HG02852 (cell line): ENCODE measurements around the gene PRRT3.
"Not testable (repeated sequence)": the region's sequence is repeated elsewhere in the genome, so short reads cannot be mapped to it uniquely, and the experiment has no call there.

ENCODE experiments used
- ATAC-seq: cut with Tn5 transposase; IDR thresholded peaks from one replicate; pipeline ENCODE4 v1.9.1; 2021; ENCODE audit warnings: mild to moderate bottlenecking, moderate library complexity; ENCODE audit not compliant: unreplicated experiment

Gene PRRT3

DNA sequence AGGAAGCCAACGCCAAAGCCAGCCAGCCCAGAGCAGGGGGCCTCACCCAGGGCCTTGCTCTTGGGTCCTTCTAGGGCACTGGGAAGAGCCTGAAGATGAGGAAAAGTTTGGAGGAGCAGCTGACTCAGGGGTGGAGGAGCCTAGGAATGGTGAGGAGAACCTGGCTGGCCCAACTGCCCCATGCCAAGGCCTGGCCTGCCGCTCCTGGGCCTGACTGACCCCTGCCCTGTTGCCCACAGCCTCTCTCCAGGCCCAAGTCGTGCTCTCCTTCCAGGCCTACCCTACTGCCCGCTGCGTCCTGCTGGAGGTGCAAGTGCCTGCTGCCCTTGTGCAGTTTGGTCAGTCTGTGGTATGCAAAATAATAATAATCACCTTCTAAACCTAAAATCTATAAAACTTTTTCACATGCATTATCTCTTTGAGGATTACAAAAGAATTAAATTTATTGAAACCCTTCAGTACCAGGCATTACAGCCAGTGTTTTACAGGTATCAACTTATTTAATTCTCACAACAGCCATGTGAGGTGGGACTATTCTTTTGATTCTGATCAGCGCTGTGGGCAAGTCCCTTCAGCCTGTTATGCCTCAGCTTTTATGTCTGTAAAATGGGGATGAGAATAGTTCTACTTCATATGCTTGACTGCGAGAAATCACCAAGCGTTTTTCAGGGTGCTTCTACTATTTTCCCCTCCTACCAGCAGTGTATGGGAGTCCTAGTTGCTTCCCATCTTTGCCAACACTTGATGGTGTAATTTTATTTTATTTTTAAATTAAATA, 33.8 kb downstream of the PRRT3 start:
- ATAC-seq = no peak

DNA sequence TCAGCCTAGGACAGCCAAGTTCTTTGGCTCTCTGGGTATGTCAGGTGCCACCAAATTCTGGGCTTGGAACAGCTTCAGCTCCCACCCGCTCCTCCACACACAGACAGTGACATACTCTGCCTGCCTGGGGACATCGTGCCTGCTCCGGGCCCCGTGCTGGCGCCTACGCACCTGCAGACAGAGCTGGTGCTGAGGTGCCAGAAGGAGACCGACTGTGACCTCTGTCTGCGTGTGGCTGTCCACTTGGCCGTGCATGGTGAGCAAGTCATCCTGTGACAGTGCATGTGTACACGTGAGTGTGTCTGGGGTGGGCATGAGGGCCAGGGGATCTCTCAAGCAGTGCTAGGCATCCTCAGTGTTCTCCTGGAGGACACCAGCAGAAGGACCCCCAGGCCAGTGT, 34.4 kb downstream of the PRRT3 start:
- no peak for ATAC-seq

- no peak for ATAC-seq
Measured at GRCh38 chr3:9916734-9917680, 35.2 kb downstream of the PRRT3 start, which contains the start of gene IL17RC. Gene IL17RC, plus strand, starts transcription at chr3:9917098. Its CDS starts 218 bp downstream, at chr3:9917316.

GRCh38 chr3:9916346-9916733, 35.9 kb downstream of the PRRT3 start:
- ATAC-seq = no peak

DNA sequence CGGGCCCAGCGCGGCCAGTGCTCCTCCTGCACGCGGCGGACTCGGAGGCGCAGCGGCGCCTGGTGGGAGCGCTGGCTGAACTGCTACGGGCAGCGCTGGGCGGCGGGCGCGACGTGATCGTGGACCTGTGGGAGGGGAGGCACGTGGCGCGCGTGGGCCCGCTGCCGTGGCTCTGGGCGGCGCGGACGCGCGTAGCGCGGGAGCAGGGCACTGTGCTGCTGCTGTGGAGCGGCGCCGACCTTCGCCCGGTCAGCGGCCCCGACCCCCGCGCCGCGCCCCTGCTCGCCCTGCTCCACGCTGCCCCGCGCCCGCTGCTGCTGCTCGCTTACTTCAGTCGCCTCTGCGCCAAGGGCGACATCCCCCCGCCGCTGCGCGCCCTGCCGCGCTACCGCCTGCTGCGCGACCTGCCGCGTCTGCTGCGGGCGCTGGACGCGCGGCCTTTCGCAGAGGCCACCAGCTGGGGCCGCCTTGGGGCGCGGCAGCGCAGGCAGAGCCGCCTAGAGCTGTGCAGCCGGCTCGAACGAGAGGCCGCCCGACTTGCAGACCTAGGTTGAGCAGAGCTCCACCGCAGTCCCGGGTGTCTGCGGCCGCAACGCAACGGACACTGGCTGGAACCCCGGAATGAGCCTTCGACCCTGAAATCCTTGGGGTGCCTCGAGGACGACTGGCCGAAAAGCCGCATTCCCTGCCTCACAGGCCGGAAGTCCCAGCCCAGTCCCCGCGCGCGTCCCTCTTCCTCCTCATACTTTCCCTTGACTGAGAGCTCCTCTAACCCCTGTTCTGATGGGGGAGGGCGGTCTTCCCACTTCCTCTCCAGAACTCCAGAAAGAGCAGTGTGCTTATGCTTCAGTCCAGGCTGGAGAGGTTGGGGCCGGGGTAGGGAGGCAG, 36.7 kb downstream of the PRRT3 start:
- ATAC-seq = no peak

DNA sequence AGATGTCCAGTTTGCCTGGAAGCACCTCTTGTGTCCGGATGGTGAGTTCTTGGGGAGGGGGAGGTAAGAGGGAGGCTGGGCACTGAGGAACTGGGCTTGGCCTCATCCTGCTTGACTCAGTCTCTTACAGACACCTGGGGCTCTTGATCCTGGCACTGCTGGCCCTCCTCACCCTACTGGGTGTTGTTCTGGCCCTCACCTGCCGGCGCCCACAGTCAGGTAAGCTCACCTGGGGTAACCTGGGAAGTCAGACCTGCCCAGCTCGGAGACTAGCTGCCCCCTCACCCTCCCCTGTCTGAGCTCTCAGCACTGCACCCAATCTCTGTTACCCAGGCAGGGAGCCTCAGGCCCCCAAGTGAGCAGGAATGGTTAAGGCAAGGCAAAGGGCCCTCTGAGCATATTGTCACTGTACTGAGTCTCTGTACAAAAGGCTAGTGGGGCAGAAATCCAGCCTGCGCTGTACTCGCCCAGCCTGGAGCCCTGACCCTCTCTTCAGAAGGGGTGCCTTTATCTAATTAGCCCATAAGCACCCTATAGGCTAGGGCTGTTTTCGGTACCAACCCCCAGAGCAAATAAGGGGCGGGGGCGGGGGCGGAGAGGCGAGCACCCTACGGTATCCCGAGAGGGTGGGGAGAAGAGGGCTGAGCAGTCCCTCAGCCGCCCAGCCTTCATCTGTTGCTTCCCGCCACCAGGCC, 37.5 kb downstream of the PRRT3 start:
- ATAC-seq = no peak

DNA sequence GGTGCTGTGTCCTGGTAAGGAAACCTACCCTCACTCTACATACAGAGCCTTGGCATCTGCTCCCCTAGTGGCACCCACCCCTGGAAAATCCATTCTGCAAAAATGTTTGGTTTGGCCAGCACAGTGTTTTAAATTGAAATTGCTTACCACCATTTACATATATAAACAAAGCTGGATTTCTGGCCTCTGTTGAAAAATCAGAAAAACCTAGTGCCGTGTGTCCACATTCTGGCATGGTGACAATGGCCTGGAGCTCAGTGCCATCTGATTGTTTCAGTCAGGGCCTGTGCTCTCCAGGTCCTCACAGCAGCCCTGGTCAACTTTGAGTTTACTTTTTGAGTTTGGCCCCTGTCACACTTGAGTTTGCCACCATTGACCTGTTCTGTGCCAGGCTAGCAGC, 38.2 kb downstream of the PRRT3 start:
- no peak for ATAC-seq

- no peak for ATAC-seq
Measured at GRCh38 chr3:9913601-9914000, 38.6 kb downstream of the PRRT3 start.

DNA sequence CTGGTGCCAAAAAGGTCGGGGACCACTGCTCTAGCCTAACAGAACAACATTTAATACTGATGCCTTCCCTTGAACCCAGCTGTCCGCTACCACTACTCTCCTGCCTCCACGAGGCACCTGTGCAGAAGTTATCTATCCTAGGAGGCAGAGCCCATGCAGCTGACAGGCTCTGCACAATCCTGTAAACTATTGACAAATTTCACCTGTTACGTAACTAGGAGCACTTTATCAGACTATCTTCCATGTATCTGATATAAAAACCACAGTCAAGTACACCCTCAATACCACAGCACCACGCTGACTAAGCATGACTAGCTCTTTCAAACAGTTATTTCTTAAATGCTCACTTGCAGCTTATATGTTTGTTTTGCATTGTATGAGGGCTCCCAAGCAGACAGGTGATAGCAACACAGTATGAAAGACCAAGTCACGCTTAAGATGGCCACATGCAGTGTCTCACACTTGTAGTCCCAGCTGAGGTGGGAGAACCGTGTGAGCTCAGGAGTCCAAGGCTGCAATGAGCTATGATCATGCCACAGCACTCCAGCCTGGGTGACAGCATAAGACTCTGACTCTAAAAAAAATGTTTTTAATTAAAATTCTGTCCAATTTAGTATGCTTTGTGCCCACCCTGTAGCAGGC, 39.8 kb downstream of the PRRT3 start:
- no peak for ATAC-seq

GRCh38 chr3:9911863-9912262, 40.3 kb downstream of the PRRT3 start:
- no peak for ATAC-seq

GRCh38 chr3:9909221-9910013, 42.8 kb downstream of the PRRT3 start:
- ATAC-seq = no peak

DNA sequence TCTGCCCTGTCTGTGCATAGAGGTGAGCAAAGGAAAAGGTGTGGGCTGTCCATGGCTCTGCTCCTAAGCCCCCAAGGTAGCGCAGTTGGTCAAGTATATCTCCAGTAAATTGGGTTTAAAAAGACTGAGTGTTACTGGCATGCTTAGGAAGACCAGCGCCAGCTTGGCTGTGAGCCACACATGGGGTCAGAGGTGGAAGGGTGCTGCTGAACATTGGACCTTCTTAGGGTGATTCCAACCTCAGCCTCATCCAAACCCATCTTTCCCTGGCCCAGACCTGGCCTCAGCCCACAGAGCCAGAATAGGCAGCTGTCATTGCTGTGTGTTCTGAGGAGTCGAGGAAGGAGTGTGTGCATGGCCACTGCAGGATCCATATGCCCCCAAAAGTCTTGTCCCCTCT, 43.9 kb downstream of the PRRT3 start:
- ATAC-seq = no peak

DNA sequence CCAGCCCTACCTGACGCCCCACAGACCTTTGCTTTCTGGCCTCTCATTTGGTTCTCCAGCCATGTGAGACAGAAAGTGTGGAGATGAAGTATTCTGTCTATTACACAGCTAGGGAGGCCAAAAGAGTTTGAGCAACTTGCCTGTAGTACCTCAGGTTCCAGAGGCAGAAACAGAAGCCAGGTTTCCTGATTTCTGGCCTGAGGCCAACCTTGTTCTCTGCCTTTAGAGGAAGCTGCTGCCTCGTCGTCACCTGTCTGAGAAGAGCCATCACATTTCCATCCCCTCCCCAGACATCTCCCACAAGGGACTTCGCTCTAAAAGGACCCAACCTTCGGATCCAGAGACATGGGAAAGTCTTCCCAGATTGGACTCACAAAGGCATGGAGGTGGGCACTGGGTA, 45.7 kb downstream of the PRRT3 start:
- no peak for ATAC-seq

GRCh38 chr3:9903904-9904303, 48.3 kb downstream of the PRRT3 start:
- no peak for ATAC-seq

GRCh38 chr3:9903238-9903624, 49.0 kb downstream of the PRRT3 start:
- no peak for ATAC-seq

- no peak for ATAC-seq
Measured at GRCh38 chr3:9902372-9903237, 49.6 kb downstream of the PRRT3 start, which contains the start of gene IL17RE. Gene IL17RE, plus strand, starts transcription at chr3:9902848. Its CDS starts 85 bp downstream, at chr3:9902933.

DNA sequence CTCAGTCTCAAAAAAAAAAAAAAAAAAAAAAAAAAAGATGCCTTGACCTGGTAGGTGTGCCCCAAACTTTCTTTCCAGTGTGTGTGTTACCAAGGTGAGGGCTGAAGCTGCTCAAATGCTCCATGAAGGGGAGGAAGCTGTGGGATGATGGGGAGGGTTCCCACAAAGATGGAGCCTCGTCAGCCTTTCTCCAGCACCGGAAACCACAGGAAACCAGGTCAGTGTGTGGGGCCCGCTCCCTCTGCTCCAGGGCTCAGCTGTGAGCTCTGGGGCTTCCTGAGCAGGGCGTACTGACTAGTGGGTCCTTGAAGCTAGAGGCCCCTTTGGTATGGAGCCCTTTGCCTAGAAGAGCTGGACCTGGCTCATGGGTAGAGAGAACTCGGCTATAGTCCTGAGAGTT, 50.2 kb downstream of the PRRT3 start:
- ATAC-seq = no peak

DNA sequence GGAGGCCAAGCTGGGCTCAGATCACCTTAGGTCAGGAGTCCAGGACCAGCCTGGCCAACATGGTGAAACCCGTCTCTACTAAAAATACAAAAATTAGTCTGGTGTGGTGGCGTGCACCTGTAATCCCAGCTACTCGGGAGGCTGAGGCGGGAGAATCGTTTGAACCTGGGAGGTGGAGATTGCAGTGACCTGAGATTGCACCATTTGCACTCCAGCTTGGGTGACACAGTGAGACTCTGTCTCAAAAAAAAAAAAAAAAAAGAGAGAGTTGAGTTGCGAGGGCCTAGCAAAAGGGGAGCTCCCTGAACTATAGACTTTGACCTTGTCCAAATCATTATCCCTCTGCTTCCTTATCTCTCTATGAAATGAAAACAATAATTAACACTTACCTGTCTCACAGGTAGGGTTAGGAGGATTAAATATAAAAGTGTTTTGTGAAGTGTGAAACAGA, 51.2 kb downstream of the PRRT3 start:
- not testable (repeated sequence) for ATAC-seq
